HepG2 (cell line): ENCODE results near the gene TMEM131. TPM values are rescaled to one million over a fixed set of nuclear protein-coding genes. Genes with fewer than 3 reads are reported as not detected.

Source experiments
- ELK4 ChIP-seq: sonication (generic); formaldehyde crosslinking; IDR thresholded peaks from 2 replicates; pipeline ENCODE4 v1.9.0; 2021; ENCODE audit warnings: missing genetic modification reagents, borderline replicate concordance
- ETV5 ChIP-seq: IDR thresholded peaks from 2 replicates; pipeline ENCODE4 v1.6.1; 2018; ENCODE audit warnings: missing biosample characterization, missing genetic modification reagents, inconsistent platforms, borderline replicate concordance
- FOXA3 ChIP-seq: IDR thresholded peaks from 2 replicates; pipeline ENCODE4 v1.6.1; 2016; ENCODE audit warnings: missing genetic modification reagents, missing compliant biosample characterization
- FOXP4 ChIP-seq: sonication (generic); formaldehyde crosslinking; IDR thresholded peaks from 2 replicates; pipeline ENCODE4 v1.4.0; 2020; ENCODE audit warnings: missing genetic modification reagents
- HDAC2 ChIP-seq: sonication (generic); formaldehyde crosslinking; IDR thresholded peaks from 2 replicates; pipeline ENCODE4 v1.4.0; 2020; ENCODE audit warnings: missing genetic modification reagents
- HNF4A ChIP-seq: sonication (generic); formaldehyde crosslinking; IDR thresholded peaks from 2 replicates; pipeline ENCODE4 v1.4.0; 2020; ENCODE audit warnings: missing genetic modification reagents
- HNRNPH1 ChIP-seq: fragments of 200-400 bp; formaldehyde crosslinking; optimal IDR thresholded peaks from 2 replicates; pipeline ENCODE3; 2017; ENCODE audit warnings: mild to moderate bottlenecking, low read depth, low read length
- IRF2 ChIP-seq: IDR thresholded peaks from 2 replicates; pipeline ENCODE4 v1.6.1; 2018; ENCODE audit warnings: missing genetic modification reagents, missing compliant biosample characterization
- KLF12 ChIP-seq: sonication (generic); formaldehyde crosslinking; IDR thresholded peaks from 2 replicates; pipeline ENCODE4 v1.4.0; 2020; ENCODE audit warnings: missing genetic modification reagents, borderline replicate concordance
- MAFG ChIP-seq: sonication (generic); formaldehyde crosslinking; IDR thresholded peaks from 2 replicates; pipeline ENCODE4 v1.5.1; 2020; ENCODE audit warnings: mild to moderate bottlenecking, missing genetic modification reagents
- MAFK ChIP-seq, 2 experiments: IDR thresholded peaks in 1 of 2; conservative IDR thresholded peaks in 1 of 2; 2 replicates each; pipeline ENCODE4 v1.6.1; 2011; ENCODE audit warnings: improper control_type of control experiment in 2 of 2, low read length in 2 of 2
- MEF2D ChIP-seq: sonication (generic); formaldehyde crosslinking; IDR thresholded peaks from 2 replicates; pipeline ENCODE4 v1.5.1; 2020; ENCODE audit warnings: mild to moderate bottlenecking, missing genetic modification reagents
- NONO ChIP-seq, 2 experiments: fragments of 450-650 bp in 1 of 2; sonication (generic) in 1 of 2; formaldehyde crosslinking in 1 of 2; IDR thresholded peaks in 1 of 2; conservative IDR thresholded peaks in 1 of 2; 2 replicates each; pipeline versions ENCODE4 v1.6.1 to v1.8.0; 2017 to 2022; ENCODE audit warnings: mild to moderate bottlenecking in 1 of 2, missing genetic modification reagents in 1 of 2, moderate library complexity in 1 of 2
- RARA ChIP-seq: IDR thresholded peaks from 2 replicates; pipeline ENCODE4 v1.6.1; 2016; ENCODE audit warnings: missing genetic modification reagents, missing compliant biosample characterization
- RCOR2 ChIP-seq: IDR thresholded peaks from 2 replicates; pipeline ENCODE4 v1.6.1; 2016; ENCODE audit warnings: missing biosample characterization, missing genetic modification reagents
- RXRA ChIP-seq: sonication (generic); formaldehyde crosslinking; IDR thresholded peaks from 2 replicates; pipeline ENCODE4 v1.5.1; 2020; ENCODE audit warnings: missing genetic modification reagents
- ZBTB38 ChIP-seq: sonication (generic); formaldehyde crosslinking; IDR thresholded peaks from 2 replicates; pipeline ENCODE4 v1.5.1; 2020; ENCODE audit warnings: mild to moderate bottlenecking, missing genetic modification reagents
- ZBTB46 ChIP-seq: sonication (generic); formaldehyde crosslinking; IDR thresholded peaks from 2 replicates; pipeline ENCODE4 v1.4.0; 2020; ENCODE audit warnings: mild to moderate bottlenecking, missing genetic modification reagents, borderline replicate concordance
- ZBTB7A ChIP-seq: sonication (generic); formaldehyde crosslinking; IDR thresholded peaks from 2 replicates; pipeline ENCODE4 v1.8.0; 2022; ENCODE audit warnings: mild to moderate bottlenecking, missing genetic modification reagents
- ZC3H4 ChIP-seq: sonication (generic); formaldehyde crosslinking; IDR thresholded peaks from 2 replicates; pipeline ENCODE4 v1.4.0; 2020; ENCODE audit warnings: missing genetic modification reagents, borderline replicate concordance
- ZFP37 ChIP-seq: sonication (generic); formaldehyde crosslinking; IDR thresholded peaks from 2 replicates; pipeline ENCODE4 v1.4.0; 2020; ENCODE audit warnings: missing genetic modification reagents, borderline replicate concordance
- ZNF557 ChIP-seq: sonication (generic); formaldehyde crosslinking; IDR thresholded peaks from 2 replicates; pipeline ENCODE4 v1.4.0; 2020; ENCODE audit warnings: missing genetic modification reagents
- ZNF570 ChIP-seq: sonication (generic); formaldehyde crosslinking; IDR thresholded peaks from 2 replicates; pipeline ENCODE4 v1.4.0; 2020; ENCODE audit warnings: mild to moderate bottlenecking, missing genetic modification reagents, borderline replicate concordance
- ZNF572 ChIP-seq: sonication (generic); formaldehyde crosslinking; IDR thresholded peaks from 2 replicates; pipeline ENCODE4 v1.5.1; 2020; ENCODE audit warnings: mild to moderate bottlenecking, missing genetic modification reagents
- ZNF672 ChIP-seq: sonication (generic); formaldehyde crosslinking; IDR thresholded peaks from 2 replicates; pipeline ENCODE4 v1.8.1; 2022; ENCODE audit warnings: missing genetic modification reagents
- ZNF879 ChIP-seq: sonication (generic); formaldehyde crosslinking; IDR thresholded peaks from 2 replicates; pipeline ENCODE4 v1.8.1; 2023; ENCODE audit warnings: missing genetic modification reagents
- ZSCAN30 ChIP-seq: sonication (generic); formaldehyde crosslinking; IDR thresholded peaks from 2 replicates; pipeline ENCODE4 v1.5.0; 2020; ENCODE audit warnings: mild to moderate bottlenecking, missing genetic modification reagents
- polyA plus RNA-seq, 8 experiments: library from polyadenylated mRNA; depleted of rRNA in 3 of 8; stranded (reverse) in 7 of 8; unstranded in 1 of 8; fragments of >200 nt; fragmentation: Illumina TruSeq in 4 of 8; extraction: Trizol in 4 of 8; gene quantifications; 2 replicates each; pipeline versions ENCODE4 v1.2.1 to v1.2.3, GENCODE V29; 2011 to 2016; ENCODE audit warnings: low read depth in 4 of 8, missing spikeins in 1 of 8, mixed read lengths in 1 of 8; ENCODE audit not compliant: insufficient read depth in 1 of 8
- total RNA-seq, 5 experiments: library from RNA; depleted of rRNA; stranded (reverse); fragments of >200 nt; fragmentation: Illumina TruSeq; extraction: Trizol; gene quantifications; 2 replicates each; pipeline ENCODE4 v1.2.3, GENCODE V29; 2016; ENCODE audit warnings: low read depth in 1 of 5

The TMEM131 gene
- total and polyA plus RNA-seq, 2 of the 13 experiments (the other 11 are each of a cell fraction or from before 2014, with no cell fraction given), result 17.9 to 19.5 TPM

- TF ChIP-seq RCOR2 (peak; percentile 42; the same call in 1 of the 2 replicates), ZBTB38 (peak; percentile 86), ZBTB46 (no peak), ZSCAN30 (no peak), ZNF672 (CRISPR knock-in tag) (no peak), ELK4 (no peak), NONO (IDR thresholded peaks at IDR 0.05) (no peak), NONO (CRISPR knock-in tag; conservative IDR thresholded peaks at IDR 0.05) (no peak), FOXP4 (CRISPR knock-in tag) (peak; percentile 59; the same call in 1 of the 2 replicates), RARA (peak; percentile 24; the same call in 1 of the 2 replicates), KLF12 (CRISPR knock-in tag) (no peak), IRF2 (CRISPR knock-in tag) (peak; percentile 27; the same call in 1 of the 2 replicates), RXRA (CRISPR knock-in tag) (peak; percentile 23; the same call in 1 of the 2 replicates), ZNF879 (CRISPR knock-in tag) (no peak), ZNF570 (CRISPR knock-in tag) (no peak), ZNF557 (CRISPR knock-in tag) (no peak), ZBTB7A (no peak), HNRNPH1 (no peak), MEF2D (CRISPR knock-in tag) (peak; percentile 57; the same call in 1 of the 2 replicates), HNF4A (CRISPR knock-in tag) (no peak), ZFP37 (CRISPR knock-in tag) (no peak), MAFG (no peak), ETV5 (CRISPR knock-in tag) (peak; percentile 62; the same call in 1 of the 2 replicates), ZC3H4 (CRISPR knock-in tag) (no peak), ZNF572 (CRISPR knock-in tag) (no peak), MAFK (conservative IDR thresholded peaks at IDR 0.05 in 1 of 2, IDR thresholded peaks at IDR 0.05 in 1 of 2; ENCODE audit: low read length in 2 of 2) (0 out of 4 replicates have a peak, but pooled peaks of 1 of the 2 experiments have one; percentile 1), FOXA3 (CRISPR knock-in tag) (0 out of 2 replicates have a peak, but pooled peaks have one; percentile 21), HDAC2 (CRISPR knock-in tag) (0 out of 2 replicates have a peak, but pooled peaks have one; percentile 13)
Measured at GRCh38 chr2:97868986-97869721, 126.6 kb downstream of the TMEM131 start (continued).
